GM21576 (cell line): ENCODE data around the gene OR2A12.
"Not testable (repeated sequence)": the region's sequence is repeated elsewhere in the genome, so short reads cannot be mapped to it uniquely, and the experiment has no call there.

Experiments
- ATAC-seq: cut with Tn5 transposase; IDR thresholded peaks from one replicate; pipeline ENCODE4 v1.9.1; 2021; ENCODE audit warnings: mild to moderate bottlenecking, moderate library complexity; ENCODE audit not compliant: unreplicated experiment

OR2A12 gene

GRCh38 chr7:144085978-144086377, at the start of gene OR2A12:
Gene OR2A12 (plus strand): TSS chr7:144086278. CDS start chr7:144095108, 8,830 bp downstream.
- ATAC-seq: no peak

GRCh38 chr7:144036302-144036885, 49.7 kb upstream of the OR2A12 start:
- no peak for ATAC-seq

- no peak for ATAC-seq
Observed at GRCh38 chr7:144037414-144038035, 48.6 kb upstream of the OR2A12 start.

- ATAC-seq: no peak
Observed at GRCh38 chr7:144038887-144039286, 47.2 kb upstream of the OR2A12 start.

GRCh38 chr7:144048648-144049047, 37.4 kb upstream of the OR2A12 start, which contains the start of gene OR2A5:
Gene OR2A5 (plus strand): TSS chr7:144048948. CDS start chr7:144050402, 1,454 bp downstream.
- no peak for ATAC-seq

- no peak for ATAC-seq
Observed at GRCh38 chr7:144049491-144049890, 36.6 kb upstream of the OR2A12 start.

- no peak for ATAC-seq
Observed at GRCh38 chr7:144050093-144050492, 36.0 kb upstream of the OR2A12 start.

GRCh38 chr7:144050884-144051283, 35.2 kb upstream of the OR2A12 start:
- ATAC-seq: not testable (repeated sequence)

GRCh38 chr7:144057954-144058353, 28.1 kb upstream of the OR2A12 start:
- no peak for ATAC-seq

GRCh38 chr7:144063710-144064109, 22.4 kb upstream of the OR2A12 start:
- ATAC-seq: no peak

GRCh38 chr7:144069511-144069910, 16.6 kb upstream of the OR2A12 start, which contains the start of gene OR2A25:
Gene OR2A25 (plus strand): TSS chr7:144069811. CDS start chr7:144074220, 4,409 bp downstream.
- ATAC-seq: no peak

GRCh38 chr7:144069953-144070352, 16.1 kb upstream of the OR2A12 start:
- no peak for ATAC-seq

GRCh38 chr7:144074374-144074773, 11.7 kb upstream of the OR2A12 start:
- no peak for ATAC-seq

GRCh38 chr7:144086730-144087129, 652 bp downstream of the OR2A12 start:
- no peak for ATAC-seq

GRCh38 chr7:144087230-144087629, 1.2 kb downstream of the OR2A12 start:
- no peak for ATAC-seq

GRCh38 chr7:144090667-144091066, 4.6 kb downstream of the OR2A12 start:
- ATAC-seq: no peak

GRCh38 chr7:144098776-144099175, 12.7 kb downstream of the OR2A12 start:
- no peak for ATAC-seq

GRCh38 chr7:144100607-144101006, 14.5 kb downstream of the OR2A12 start:
- no peak for ATAC-seq

GRCh38 chr7:144102041-144102440, 16.0 kb downstream of the OR2A12 start:
- ATAC-seq: no peak

- no peak for ATAC-seq
Observed at GRCh38 chr7:144105211-144105610, 19.1 kb downstream of the OR2A12 start.

GRCh38 chr7:144109283-144109682, 23.2 kb downstream of the OR2A12 start, which contains the start of gene OR2A2:
Gene OR2A2 (plus strand): TSS chr7:144109583. CDS start chr7:144109583, 0 bp downstream.
- ATAC-seq: no peak

- no peak for ATAC-seq
Observed at GRCh38 chr7:144110272-144110671, 24.2 kb downstream of the OR2A12 start.
